Measurements from ENCODE around the gene SERF2.

DNA sequence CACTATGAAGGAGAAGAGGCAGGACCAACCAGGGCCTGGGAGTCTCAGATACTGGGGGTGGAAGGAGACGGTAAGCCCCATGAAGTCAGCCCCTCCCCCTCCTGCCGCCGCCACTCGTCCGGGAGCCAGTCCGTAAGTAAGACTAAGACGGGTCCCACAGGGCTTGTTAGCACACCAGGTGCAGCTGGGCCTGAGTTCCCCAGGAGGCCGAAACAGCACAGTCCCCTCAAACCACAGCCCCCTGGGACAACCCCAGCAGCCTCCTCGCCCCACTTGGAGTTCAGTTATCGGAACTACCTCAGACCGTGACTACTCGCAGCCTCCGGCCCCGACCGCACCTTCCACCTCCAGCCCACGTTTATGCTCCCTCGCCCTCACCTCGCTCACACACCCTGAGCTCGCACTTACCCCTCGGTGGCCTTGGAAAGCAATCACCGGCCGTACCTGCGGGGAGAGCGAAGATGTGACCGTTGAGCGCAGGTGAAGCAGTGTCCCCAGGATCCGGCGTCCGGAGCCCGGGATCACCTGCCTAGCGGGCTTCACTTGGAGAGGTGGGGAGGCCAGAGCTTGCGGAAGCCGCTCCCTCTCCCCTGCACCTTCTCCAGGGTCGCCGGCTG lies 15.9 kb upstream of the SERF2 start:
- no peak for TF ChIP-seq CTCF (IDR thresholded peaks at IDR 0.05)
- TF ChIP-seq POLR2A (IDR thresholded peaks at IDR 0.05) = no peak
- no peak for TF ChIP-seq POLR2AphosphoS5 (IDR thresholded peaks at IDR 0.05)
- TF ChIP-seq EP300 (IDR thresholded peaks at IDR 0.05) = no peak

All from gastroesophageal sphincter (tissue), 3 donors.